GM18858 (cell line): ENCODE results near the gene SARM1.
"Not testable (repeated sequence)": the region's sequence is repeated elsewhere in the genome, so short reads cannot be mapped to it uniquely, and the experiment has no call there.

ENCODE experiments used
- ATAC-seq: cut with Tn5 transposase; IDR thresholded peaks from one replicate; pipeline ENCODE4 v1.9.1; 2021; ENCODE audit not compliant: unreplicated experiment

Gene SARM1

DNA sequence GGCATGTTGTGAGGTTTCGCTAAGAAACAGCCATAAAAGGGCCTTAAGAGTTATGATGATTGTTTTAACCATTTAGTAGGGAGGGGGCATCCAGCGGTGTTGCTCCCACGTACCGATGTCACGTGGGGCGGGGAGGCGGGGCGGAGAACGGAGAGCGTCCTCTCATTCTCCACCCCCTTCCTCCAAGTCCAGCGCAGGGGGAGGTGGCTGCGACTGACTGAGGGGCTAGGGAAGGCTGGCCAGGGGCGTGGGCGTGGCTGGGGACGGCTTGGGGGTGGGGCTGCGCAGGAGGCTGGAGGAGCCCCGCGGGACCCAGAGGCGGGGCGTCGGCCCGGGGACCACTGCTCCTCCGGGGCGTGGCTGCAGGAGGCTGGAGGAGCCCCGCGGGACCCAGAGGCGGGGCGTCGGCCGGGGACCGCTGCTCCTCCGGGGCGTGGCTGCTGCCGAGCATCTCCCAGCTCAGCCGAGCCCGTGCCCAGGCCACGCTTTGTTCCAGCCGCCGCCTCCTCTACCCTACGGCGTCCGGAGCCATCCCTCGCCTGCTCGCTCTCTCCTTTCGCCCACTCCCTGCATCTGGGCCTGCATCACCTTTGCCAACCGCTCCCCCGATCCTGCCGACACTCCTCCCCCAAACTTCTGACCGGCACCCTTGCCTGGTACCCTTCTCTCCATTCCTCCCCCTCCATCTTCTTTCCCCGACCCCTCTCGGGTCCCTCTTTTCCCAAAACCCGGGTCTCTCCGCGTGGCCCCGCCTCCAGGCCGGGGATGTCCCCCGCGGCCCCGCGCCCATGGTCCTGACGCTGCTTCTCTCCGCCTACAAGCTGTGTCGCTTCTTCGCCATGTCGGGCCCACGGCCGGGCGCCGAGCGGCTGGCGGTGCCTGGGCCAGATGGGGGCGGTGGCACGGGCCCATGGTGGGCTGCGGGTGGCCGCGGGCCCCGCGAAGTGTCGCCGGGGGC is at the start of gene SARM1:
SARM1 (plus strand) TSS at position 450 of the 958 bp plus-strand sequence; CDS start at position 789, 339 bp downstream.
- peak; percentile 60 for ATAC-seq

DNA sequence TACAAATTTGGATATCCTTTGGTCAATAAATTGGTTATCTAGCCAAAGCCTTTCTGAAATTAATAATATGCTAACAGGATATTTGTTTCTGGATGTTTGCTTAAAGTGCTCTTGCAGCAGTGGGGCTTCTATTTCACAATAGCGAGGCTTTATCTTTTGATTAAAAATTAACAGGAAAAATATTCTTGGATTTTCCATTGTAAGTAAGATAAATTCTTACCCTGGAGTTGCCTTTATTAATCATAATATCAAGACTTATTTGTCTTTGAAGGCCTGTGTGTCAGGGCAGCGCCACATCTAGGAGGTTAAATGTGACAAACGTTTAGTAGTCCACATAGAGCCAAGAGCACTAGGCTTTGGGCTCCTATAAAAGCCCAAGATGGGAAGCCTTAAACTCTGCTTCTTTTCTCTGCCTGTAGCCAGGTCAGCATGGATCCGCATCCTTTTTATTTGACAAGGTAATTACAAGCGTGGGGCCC is 47.2 kb upstream of the SARM1 start:
- ATAC-seq = no peak

DNA sequence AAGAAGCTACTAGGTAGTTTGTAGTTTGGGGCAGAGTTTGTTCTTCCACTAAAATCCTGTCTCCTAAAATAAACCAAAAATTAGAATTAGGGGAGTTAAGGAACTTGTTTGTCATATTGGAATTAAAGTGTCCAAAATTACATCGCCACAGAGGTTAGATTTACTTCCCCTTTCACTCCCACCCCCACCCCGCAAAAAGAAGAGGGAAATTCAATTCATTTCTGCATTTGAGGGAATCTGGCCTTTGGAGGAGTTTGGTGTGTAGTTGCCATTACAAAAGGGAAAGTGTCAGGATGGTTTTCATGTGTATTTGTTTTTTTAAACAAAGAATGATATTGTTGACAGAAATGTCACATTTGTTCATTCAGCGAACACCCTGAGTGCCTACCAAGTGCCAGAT is 46.7 kb upstream of the SARM1 start:
- ATAC-seq = no peak

DNA sequence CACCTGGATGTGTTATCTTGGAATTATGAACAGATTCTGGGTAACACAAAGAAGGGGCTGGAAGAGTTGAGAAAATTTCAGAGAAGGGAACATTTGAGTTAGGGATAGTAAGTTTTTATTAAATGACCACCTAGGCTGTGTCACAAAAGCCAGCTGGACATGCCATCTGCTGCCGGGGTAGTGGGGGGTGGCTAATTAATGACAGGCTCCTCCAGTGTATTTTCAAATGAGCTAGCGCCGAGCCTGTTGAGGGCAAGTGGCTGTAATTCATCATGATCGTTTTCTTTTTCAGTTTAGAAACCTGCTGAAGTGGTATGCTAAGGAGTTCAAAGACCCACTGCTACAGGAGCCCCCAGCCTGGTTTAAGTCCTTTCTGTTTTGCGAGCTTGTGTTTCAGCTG is 46.3 kb upstream of the SARM1 start:
- ATAC-seq = no peak

DNA sequence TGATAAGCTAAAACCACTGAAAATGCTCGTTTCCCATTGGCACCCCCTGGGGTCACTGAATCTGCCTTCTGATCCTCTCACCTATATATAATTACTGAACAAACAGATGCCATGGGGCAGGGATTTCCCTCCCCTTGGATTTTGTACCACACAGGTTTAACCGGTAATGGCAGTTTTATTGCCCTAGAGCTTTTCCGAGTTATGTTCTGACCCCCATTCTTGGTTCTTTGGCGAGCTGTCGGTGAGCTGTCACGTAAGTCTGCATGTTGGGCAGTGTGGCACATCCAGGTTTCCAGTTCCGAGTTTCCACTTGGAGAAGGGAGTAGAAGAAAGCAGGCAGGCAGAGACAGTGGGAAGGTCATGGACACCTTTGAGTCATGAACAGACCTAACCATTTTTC is 45.4 kb upstream of the SARM1 start:
- ATAC-seq = no peak

- ATAC-seq = no peak
Measured at GRCh38 chr17:28327031-28327607, 44.4 kb upstream of the SARM1 start.

- no peak for ATAC-seq
Measured at GRCh38 chr17:28327709-28328108, 43.8 kb upstream of the SARM1 start.

DNA sequence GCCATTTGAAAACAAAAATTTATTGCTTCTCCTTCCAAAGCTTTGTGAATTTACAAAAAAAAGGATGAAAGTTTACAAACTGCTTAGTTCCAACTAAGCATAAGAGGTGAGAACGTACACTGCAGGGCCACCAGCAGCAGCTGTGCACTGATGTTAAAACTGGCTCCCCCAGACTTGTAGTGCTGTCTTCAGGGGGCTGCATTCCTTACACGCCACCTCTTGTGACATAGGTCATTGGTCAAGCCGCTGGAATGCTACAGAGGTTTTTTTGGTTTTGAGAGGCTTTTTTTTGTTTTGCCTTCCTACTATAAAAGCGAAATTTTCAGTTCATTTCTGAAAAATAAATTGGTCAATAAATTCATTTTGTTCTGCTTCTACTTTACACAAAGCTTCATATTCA is 43.2 kb upstream of the SARM1 start:
- ATAC-seq = no peak

GRCh38 chr17:28330671-28331070 is 40.8 kb upstream of the SARM1 start:
- ATAC-seq = no peak

GRCh38 chr17:28331891-28332420 is 39.5 kb upstream of the SARM1 start:
- no peak for ATAC-seq

DNA sequence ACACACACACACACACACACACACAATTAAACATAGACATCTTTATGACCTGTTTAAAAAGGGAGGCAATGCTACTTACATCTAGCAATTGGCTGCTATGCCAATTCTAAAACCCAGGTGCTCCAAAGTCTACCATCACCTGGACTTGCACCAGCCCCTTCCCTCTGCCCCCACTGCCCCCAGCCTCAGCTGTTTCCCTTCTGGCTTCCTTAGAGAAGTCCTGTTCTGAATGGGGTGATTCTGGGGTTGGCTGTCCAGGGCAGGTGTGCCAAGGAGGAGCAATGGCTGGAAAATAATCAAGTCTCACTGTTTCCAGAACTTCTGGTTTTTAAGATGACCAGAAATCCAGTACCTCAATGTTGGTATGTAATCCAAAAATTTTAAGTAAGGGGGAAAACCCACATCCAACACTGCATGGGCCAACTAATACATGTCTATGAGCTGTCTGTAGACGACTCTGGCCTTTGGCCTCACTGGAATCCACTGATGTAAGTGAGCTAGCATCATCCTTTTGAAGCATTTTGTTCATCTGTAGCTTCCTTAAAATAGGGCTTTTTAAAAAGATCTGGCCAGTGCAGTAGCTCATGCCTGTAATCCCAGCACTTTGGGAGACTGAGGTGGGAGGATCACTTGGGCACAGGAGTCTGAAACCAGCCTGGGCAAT is 38.3 kb upstream of the SARM1 start:
- no peak for ATAC-seq

GRCh38 chr17:28334171-28334570 is 37.3 kb upstream of the SARM1 start:
- no peak for ATAC-seq

DNA sequence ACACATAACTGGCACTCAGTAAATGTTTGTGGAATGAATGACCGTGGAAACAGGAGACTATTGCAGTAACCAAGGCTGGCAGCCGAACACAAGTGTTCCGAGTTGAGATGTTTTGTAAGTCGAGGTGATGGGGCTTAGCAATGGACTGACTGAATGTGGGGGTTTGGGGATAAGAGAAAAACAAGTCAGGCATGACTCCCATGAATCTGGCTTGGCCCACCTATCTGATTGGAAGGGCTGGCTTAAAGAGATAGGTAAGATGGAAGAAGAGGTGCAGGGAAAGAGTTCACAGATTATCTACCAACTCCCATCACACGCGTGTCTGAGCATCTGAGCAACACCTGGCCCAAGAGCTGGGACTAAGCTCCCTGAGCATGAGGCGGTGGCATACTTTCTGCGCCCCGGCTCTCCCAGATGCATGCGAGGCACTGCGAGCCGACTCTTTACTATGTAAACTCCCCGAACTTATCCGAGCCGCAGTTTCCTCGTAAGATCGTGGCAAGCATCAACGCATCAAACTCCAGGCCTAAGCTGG is 36.8 kb upstream of the SARM1 start:
- ATAC-seq = no peak

DNA sequence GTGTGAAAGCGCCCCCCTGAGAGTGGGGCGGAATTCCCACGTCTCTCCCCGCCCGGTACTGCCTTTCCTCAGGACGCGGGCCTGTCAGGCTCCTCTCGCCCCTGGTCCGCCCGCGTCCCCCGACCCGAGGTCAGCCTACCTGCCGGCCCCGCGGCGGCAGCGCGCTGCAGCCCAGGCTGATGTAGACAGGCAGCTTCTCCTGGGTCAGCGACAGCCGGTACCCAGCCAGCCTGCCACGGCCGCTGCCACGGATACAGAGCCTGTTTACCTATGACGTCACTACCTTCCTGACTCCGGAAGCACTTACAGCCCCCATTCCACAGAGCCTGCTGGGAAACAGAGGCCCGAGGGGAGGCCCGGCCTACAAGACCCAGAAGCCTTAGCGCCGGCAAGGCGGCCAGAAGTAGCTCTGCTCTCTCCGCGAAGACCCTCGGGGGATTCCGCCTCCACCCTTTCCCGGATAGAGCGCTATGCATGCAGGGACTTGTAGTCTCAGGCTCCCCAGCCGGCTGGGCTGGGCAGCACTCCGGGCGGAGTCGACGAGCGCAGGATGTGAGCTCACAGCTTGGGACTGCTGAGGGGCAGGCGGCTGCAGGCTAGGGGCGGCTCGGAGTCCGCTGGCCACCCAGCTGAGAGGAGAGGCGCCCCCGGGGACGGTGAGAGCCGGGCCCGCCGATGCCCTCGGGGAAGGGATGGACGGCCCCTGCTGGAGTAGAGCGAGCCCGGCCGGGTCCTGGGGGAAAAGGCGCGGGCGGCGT is 36.1 kb upstream of the SARM1 start, which contains the start of the genes IFT20 and TNFAIP1:
IFT20 (minus strand) TSS at position 272 of the 758 bp plus-strand sequence. CDS start 3,487 bp downstream, outside the sequence.
TNFAIP1 (plus strand) TSS at position 561 of the 758 bp plus-strand sequence. CDS start 3,761 bp downstream, outside the sequence.
- peak; percentile 95 for ATAC-seq

DNA sequence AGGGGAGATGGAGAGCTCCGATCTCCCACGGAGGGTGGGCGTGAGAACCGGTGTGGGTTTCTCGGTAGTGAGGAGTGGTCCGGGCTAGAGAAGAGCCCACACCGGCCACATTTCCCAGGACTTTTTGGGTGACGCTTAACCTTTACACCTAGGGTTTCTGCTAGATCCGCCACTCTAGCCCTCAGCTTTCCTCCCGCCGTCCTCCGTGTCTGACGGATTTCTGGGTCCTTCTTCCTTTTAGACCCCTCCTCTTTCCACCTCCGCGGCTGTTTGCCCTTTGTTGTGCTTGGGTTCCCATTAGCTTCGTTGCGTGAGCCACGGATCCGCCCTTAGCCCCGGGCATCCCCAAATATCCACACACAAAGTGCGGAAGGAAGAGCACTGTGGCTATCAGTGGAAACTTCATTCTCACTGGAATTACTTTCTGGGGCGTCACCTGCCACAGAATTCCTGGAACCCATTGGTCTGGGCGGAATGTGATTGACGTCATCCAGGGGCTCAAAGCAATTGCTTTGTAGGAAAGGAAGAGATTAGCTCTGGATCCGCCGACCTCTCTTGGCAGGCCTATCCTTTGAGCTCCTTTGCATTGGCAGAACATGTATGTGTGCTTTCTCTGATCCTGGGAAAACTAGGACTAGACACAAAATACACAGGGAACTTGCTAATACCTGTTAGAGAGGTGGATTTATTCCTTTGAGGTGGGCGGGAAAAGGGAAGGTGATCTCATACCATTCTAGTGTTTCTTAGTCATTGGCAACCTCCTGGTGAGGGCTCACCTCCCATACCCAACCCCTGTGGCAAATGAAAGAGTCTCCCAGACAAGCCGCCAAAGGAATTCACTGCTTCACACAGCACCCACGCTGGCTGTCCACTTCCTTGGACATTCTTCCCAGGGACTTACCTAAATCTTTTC is 35.3 kb upstream of the SARM1 start:
- no peak for ATAC-seq

DNA sequence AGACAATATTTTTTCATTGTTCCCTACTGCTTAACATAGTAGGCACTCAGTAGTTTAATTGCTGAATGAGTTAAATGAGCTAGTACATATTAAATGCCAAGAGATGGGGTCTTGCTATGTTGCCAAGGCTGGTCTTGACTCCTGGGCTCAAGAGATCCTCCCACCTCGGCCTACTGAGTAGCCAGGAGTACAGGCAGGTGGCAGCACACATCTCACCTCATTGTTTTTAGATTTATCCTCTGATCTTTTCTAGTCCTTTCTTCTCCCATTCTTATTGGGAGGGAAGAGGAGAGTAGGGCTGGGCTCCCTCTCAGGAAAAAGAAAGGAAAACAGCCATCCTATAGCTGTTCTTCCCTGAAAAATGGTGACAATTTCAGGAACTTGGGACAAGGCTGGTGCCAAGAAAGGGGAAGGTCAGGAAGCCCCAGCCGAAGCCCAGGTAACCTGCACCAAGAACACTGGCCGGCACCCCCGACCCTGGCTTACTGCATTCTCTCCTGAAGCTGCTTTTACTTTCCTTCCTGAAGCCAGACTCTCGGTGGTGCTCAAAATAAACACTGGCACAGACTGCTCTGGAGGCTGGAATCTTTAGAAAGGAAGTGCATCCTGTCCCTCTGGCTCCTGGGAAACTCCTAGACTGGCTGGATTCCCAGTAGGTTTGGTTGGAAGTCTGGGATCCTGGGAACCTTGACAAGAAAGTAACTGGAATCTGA is 33.3 kb upstream of the SARM1 start:
- ATAC-seq = no peak

DNA sequence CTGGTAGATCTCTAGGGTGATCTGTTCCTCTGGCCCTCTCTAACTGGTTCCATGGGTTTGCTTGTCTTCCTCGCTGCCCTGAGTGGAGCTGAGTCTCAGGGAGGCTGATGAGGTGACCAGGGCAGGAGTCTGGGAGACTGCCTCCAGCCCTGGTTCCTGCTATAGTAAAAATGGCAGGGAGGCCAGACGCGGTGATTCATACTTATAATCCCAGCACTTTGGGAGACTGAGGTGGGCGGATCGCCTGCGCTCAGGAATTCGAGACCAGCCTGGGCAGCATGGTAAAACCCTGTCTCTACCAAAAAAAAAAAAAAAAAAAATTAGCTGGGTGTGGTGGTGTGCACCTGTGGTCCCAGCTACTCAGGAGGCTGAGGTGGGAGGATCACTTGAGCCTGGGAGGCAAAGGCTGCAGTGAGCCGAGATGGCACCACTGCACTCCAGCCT is 32.7 kb upstream of the SARM1 start:
- not testable (repeated sequence) for ATAC-seq

DNA sequence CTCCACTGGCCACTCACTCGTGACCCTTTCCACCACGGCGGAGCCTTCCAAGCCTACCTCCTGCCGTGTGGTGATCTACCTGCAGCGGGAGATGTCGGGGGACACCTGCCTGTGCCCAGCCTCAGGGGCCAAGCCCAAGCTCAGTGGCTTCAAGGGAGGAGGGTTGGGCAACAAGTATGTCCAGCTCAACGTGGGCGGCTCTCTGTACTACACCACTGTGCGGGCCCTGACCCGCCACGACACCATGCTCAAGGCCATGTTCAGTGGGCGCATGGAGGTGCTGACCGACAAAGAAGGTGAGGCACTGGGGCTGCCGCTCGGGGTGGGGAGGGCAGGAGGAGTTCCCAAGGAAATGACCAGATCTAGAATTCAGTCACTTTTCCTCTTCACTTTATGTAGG is 32.1 kb upstream of the SARM1 start:
- no peak for ATAC-seq
